Measurements from ENCODE around the gene NEU4. TPM values are rescaled to one million over a fixed set of nuclear protein-coding genes. Genes with fewer than 3 reads are reported as not detected.

The NEU4 gene
- total and polyA plus RNA-seq, 9 of the 15 experiments (the other 6 are each of a cell fraction or from before 2014, with no cell fraction given): 0.01 to 0.40 TPM; not detected in 7

DNA sequence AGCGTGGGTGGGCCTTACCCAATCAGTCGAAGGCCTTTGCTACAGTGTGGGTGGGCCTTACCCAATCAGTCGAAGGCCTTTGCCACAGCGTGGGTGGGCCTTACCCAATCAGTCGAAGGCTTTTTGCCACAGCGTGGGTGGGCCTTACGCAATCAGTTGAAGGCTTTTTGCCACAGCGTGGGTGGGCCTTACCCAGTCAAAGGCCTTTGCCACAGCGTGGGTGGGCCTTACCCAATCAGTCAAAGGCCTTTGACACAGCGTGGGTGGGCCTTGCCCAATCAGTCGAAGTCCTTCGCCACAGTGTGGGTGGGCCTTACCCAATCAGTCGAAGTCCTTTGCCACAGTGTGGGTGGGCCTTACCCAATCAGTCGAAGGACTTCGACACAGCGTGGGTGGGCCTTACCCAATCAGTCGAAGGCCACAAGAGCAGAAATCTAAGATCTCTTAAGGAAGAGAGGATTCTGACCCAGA is 48.7 kb upstream of the NEU4 start (continued):
- TF ChIP-seq, protein P1, sequence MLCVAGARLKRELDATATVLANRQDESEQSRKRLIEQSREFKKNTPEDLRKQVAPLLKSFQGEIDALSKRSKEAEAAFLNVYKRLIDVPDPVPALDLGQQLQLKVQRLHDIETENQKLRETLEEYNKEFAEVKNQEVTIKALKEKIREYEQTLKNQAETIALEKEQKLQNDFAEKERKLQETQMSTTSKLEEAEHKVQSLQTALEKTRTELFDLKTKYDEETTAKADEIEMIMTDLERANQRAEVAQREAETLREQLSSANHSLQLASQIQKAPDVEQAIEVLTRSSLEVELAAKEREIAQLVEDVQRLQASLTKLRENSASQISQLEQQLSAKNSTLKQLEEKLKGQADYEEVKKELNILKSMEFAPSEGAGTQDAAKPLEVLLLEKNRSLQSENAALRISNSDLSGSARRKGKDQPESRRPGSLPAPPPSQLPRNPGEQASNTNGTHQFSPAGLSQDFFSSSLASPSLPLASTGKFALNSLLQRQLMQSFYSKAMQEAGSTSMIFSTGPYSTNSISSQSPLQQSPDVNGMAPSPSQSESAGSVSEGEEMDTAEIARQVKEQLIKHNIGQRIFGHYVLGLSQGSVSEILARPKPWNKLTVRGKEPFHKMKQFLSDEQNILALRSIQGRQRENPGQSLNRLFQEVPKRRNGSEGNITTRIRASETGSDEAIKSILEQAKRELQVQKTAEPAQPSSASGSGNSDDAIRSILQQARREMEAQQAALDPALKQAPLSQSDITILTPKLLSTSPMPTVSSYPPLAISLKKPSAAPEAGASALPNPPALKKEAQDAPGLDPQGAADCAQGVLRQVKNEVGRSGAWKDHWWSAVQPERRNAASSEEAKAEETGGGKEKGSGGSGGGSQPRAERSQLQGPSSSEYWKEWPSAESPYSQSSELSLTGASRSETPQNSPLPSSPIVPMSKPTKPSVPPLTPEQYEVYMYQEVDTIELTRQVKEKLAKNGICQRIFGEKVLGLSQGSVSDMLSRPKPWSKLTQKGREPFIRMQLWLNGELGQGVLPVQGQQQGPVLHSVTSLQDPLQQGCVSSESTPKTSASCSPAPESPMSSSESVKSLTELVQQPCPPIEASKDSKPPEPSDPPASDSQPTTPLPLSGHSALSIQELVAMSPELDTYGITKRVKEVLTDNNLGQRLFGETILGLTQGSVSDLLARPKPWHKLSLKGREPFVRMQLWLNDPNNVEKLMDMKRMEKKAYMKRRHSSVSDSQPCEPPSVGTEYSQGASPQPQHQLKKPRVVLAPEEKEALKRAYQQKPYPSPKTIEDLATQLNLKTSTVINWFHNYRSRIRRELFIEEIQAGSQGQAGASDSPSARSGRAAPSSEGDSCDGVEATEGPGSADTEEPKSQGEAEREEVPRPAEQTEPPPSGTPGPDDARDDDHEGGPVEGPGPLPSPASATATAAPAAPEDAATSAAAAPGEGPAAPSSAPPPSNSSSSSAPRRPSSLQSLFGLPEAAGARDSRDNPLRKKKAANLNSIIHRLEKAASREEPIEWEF (CRISPR knock-in tag; IDR thresholded peaks at IDR 0.05): no peak
- TF ChIP-seq GTF2E2 (tag; IDR thresholded peaks at IDR 0.05) (no peak), RFX7 (CRISPR knock-in tag; IDR thresholded peaks at IDR 0.05) (no peak), ZNF79 (CRISPR knock-in tag; IDR thresholded peaks at IDR 0.05; ENCODE audit: low read depth) (no peak), BCL6 (CRISPR knock-in tag; IDR thresholded peaks at IDR 0.05) (no peak), CSDE1 (IDR thresholded peaks at IDR 0.05) (no peak), RBM25 (IDR thresholded peaks at IDR 0.05; ENCODE audit: low read depth, low read length, severe bottlenecking) (peak; percentile 72), CHD4 (IDR thresholded peaks at IDR 0.05; ENCODE audit: insufficient read depth, insufficient replicate concordance, low read depth, low read length, poor library complexity, severe bottlenecking) (peak; percentile 83), SP1 (CRISPR knock-in tag; IDR thresholded peaks at IDR 0.05) (peak; percentile 60), CCNT2 (IDR thresholded peaks at IDR 0.05; ENCODE audit: borderline replicate concordance, extremely low read depth, insufficient read length, low read depth, low read length) (no peak), EGR1 (conservative IDR thresholded peaks at IDR 0.05) (peak; percentile 13; the same call in 1 of the 2 replicates), POLR3G (IDR thresholded peaks at IDR 0.05; ENCODE audit: extremely low read depth, insufficient read length, insufficient replicate concordance) (no peak), TARDBP (IDR thresholded peaks at IDR 0.05) (no peak), COPS2 (conservative IDR thresholded peaks at IDR 0.05) (no peak), KAT7 (CRISPR knock-in tag; IDR thresholded peaks at IDR 0.05; ENCODE audit: borderline replicate concordance) (0 out of 2 replicates have a peak, but pooled peaks have one; percentile 64), PRPF4 (IDR thresholded peaks at IDR 0.05; ENCODE audit: insufficient read depth, low read depth, low read length, poor library complexity, severe bottlenecking) (no peak)
- TF ChIP-seq, protein P2, sequence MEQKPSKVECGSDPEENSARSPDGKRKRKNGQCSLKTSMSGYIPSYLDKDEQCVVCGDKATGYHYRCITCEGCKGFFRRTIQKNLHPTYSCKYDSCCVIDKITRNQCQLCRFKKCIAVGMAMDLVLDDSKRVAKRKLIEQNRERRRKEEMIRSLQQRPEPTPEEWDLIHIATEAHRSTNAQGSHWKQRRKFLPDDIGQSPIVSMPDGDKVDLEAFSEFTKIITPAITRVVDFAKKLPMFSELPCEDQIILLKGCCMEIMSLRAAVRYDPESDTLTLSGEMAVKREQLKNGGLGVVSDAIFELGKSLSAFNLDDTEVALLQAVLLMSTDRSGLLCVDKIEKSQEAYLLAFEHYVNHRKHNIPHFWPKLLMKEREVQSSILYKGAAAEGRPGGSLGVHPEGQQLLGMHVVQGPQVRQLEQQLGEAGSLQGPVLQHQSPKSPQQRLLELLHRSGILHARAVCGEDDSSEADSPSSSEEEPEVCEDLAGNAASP (IDR thresholded peaks at IDR 0.05): no peak
- TF ChIP-seq, protein P3, sequence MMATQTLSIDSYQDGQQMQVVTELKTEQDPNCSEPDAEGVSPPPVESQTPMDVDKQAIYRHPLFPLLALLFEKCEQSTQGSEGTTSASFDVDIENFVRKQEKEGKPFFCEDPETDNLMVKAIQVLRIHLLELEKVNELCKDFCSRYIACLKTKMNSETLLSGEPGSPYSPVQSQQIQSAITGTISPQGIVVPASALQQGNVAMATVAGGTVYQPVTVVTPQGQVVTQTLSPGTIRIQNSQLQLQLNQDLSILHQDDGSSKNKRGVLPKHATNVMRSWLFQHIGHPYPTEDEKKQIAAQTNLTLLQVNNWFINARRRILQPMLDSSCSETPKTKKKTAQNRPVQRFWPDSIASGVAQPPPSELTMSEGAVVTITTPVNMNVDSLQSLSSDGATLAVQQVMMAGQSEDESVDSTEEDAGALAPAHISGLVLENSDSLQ (IDR thresholded peaks at IDR 0.05): no peak
- TF ChIP-seq, protein P4, sequence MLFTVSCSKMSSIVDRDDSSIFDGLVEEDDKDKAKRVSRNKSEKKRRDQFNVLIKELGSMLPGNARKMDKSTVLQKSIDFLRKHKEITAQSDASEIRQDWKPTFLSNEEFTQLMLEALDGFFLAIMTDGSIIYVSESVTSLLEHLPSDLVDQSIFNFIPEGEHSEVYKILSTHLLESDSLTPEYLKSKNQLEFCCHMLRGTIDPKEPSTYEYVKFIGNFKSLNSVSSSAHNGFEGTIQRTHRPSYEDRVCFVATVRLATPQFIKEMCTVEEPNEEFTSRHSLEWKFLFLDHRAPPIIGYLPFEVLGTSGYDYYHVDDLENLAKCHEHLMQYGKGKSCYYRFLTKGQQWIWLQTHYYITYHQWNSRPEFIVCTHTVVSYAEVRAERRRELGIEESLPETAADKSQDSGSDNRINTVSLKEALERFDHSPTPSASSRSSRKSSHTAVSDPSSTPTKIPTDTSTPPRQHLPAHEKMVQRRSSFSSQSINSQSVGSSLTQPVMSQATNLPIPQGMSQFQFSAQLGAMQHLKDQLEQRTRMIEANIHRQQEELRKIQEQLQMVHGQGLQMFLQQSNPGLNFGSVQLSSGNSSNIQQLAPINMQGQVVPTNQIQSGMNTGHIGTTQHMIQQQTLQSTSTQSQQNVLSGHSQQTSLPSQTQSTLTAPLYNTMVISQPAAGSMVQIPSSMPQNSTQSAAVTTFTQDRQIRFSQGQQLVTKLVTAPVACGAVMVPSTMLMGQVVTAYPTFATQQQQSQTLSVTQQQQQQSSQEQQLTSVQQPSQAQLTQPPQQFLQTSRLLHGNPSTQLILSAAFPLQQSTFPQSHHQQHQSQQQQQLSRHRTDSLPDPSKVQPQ (CRISPR knock-in tag; IDR thresholded peaks at IDR 0.05; ENCODE audit: borderline replicate concordance): no peak

All from K562 (cell line).